HFF-Myc (cell line): ENCODE measurements around the gene MED27.

Experiments used
- DNase-seq: peaks from one replicate; pipeline ENCODE4 v3.0.0-alpha.2; 2011; ENCODE audit warnings: low read depth; ENCODE audit errors: extremely low read depth
- H3K4me3 ChIP-seq: replicated peaks from 2 replicates; pipeline ENCODE4 v1.5.1; 2011; ENCODE audit warnings: low read depth, mild to moderate bottlenecking, control low read depth, low read length
- TF ChIP-seq, protein P1 (sequence below): IDR thresholded peaks from 2 replicates; pipeline ENCODE4 v1.5.1; 2012; ENCODE audit warnings: mild to moderate bottlenecking, low read depth, low read length, control low read depth; ENCODE audit errors: missing control alignments

The MED27 gene

DNA sequence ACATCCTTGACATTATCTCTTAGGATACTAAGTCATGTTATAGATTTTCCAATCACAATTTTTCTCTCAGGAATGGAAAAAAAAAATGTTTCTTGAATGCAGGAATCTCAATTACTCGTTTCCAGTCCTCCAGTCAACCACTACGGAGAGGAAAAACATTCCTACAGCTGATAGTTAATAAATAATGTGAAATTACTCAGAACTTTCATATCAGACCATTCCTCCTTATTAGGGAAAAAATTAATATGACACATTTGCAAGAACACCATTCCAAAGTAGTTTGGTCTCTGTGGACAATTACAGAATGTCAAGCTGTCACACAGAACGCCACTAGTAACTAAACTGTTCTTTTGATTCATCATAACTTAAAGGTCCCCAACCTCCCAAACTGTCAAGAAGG, 31.5 kb downstream of the MED27 start:
- no peak for DNase-seq
- TF ChIP-seq, protein P1, sequence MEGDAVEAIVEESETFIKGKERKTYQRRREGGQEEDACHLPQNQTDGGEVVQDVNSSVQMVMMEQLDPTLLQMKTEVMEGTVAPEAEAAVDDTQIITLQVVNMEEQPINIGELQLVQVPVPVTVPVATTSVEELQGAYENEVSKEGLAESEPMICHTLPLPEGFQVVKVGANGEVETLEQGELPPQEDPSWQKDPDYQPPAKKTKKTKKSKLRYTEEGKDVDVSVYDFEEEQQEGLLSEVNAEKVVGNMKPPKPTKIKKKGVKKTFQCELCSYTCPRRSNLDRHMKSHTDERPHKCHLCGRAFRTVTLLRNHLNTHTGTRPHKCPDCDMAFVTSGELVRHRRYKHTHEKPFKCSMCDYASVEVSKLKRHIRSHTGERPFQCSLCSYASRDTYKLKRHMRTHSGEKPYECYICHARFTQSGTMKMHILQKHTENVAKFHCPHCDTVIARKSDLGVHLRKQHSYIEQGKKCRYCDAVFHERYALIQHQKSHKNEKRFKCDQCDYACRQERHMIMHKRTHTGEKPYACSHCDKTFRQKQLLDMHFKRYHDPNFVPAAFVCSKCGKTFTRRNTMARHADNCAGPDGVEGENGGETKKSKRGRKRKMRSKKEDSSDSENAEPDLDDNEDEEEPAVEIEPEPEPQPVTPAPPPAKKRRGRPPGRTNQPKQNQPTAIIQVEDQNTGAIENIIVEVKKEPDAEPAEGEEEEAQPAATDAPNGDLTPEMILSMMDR: no peak
- H3K4me3 ChIP-seq: no peak overlapping the region

DNA sequence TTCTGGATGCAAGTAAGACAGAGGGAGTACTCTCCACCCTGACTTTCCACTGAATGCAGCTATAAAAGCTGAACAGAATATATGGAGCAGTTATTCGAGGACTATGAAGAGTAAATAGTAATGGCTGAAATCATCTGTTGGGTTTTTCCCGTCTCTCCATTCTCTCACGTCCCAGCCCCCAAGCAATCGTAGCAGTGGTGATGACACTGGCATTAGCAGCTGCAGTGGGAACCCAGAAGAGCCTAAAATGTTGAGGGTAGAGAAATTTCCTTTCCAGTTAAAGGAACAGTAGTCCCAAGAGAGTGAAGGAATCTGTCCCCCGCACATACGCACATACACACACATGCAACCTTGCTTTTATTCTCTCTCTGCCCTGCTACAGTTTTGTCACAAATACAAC, 33.2 kb downstream of the MED27 start:
- TF ChIP-seq, protein P1: no peak

DNA sequence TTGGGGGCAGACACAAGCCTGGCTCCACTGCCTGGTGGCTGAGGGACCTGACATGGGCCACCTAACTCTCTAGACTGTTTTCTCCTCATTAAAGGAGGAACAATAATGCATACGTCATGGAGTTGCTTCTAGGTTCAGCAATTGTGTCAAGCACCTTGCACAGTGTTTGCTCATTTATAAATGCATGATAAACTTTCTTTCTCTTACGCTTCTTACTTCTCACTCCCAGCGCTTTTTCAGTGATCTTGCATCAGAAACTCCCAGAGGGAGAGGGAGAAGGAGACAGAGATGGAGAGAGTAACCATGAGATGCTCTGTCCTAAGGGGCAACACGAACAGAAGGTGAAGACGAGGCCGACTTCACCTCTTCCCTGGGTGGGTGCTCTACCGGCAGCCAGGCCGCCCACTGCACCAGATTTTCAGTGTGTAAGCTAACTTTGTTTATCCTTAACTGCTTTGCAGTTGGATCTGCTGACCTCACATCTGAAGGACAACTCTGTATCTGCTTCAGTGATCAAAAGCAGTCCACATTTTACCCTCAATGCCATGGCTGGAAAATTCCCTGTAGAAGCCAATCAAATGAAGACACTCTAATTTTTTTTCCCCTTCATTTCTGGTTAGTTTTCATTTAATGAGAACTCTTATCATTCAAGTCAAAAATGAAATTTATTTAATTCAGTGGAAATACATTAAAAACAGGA, 35.3 kb downstream of the MED27 start:
- TF ChIP-seq, protein P1: no peak
- no peak for DNase-seq
- no peak overlapping the region for H3K4me3 ChIP-seq

More for the DNA sequence above, 33.2 kb downstream of the MED27 start:
- no peak overlapping the region for H3K4me3 ChIP-seq
- no peak for DNase-seq

DNA sequence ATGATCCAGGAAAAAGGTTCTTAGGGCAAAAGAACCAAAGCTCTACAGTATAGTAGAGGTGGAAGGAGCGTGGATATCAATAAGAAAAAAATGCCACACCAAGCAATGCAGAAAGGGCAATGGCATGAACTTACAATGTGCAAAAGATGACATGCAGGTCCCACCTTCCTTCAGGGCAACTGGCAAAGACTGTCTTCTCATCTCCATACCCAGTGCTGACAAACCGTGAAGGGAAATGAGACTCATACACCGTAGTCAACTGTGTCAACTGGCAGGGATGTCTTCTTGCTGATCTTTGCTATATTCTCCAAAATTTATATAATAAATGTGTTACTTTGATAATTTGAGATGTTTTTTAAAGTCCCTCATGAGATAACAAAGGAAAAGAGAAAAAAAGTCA, 36.0 kb downstream of the MED27 start:
- H3K4me3 ChIP-seq: no peak overlapping the region
- no peak for DNase-seq
- TF ChIP-seq, protein P1: no peak

DNA sequence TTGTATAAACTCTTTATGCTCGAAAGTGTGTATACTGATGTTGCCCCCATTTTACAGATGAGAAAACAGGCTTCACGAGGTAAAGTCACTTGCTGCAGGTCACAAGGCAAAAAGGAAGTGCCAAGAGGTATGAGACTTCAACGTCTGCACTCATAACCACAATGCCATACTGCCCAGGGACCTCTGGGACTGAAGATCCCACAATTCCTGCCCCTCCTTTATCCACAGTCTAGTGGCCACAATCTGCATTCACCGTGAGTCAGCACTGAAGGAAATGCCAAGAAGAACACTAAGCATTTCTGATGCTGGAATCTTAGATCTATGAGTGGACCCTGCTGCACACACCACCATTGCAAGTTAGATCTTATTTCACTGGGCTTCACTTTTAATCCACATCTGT, 37.3 kb downstream of the MED27 start:
- peak; percentile 92 for DNase-seq
- no peak overlapping the region for H3K4me3 ChIP-seq
- TF ChIP-seq, protein P1: no peak

DNA sequence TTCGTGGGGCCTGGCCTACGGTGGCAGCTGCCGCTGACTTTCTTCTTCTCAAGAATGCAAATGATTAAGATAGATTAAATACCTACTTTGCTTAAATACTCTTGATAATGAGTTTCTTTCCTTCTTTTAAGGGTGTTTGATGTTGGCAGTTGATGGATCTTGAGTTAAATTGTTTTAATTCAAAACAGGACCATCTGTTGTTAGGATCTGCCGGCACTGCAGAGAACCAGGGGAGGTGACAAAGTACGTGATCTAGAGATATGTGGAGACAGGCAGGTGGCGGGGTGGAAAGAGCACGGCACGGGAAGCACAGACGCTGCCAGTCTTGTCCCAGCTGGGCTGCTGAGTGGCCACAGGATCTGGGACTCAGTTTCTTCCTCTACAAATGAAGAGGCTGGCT, 37.9 kb downstream of the MED27 start:
- TF ChIP-seq, protein P1: no peak
- DNase-seq: no peak
- no peak overlapping the region for H3K4me3 ChIP-seq

DNA sequence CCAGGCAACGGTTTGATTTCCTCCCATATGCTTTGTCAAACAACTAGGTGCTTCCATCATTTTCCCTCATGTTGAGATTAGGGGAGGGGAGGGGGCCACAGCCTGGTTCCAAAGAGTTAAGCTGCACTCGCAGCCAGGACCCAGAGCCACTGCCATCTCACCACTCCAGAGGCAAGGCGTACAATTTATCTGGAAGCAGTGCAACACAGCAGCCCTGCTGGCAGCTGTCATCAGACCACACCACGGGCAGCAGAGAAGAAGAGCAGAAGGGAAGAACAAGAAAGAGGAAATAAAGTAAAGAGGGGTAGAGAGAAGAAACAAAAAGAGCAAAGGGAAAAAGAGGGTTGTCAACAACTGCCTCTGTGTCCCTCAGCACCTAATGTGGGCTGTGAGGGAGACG, 38.9 kb downstream of the MED27 start:
- DNase-seq: no peak
- no peak overlapping the region for H3K4me3 ChIP-seq
- TF ChIP-seq, protein P1: no peak
